Gastrocnemius medialis (tissue), 4 donors: ENCODE results near the gene SLC22A15. TPM values are rescaled to one million over a fixed set of nuclear protein-coding genes. Genes with fewer than 3 reads are reported as not detected.

Experiments
- ATAC-seq, 2 donors: fragments of 150-250 bp; one replicate each; pipeline ENCODE4 v1.9.1; 2016
- DNase-seq, 2 donors: peaks; one replicate each; pipeline ENCODE4 v3.0.0-alpha.2; 2019
- H3K27ac ChIP-seq, 4 donors: fragments of 200-600 bp; sonication (generic); 1 replicate in 1 of 4; 2 replicates in 3 of 4; pipeline ENCODE4 v1.5.1; 2016 to 2018; ENCODE audit warnings: mild to moderate bottlenecking in 2 of 4, moderate library complexity in 1 of 4
- H3K27me3 ChIP-seq, 3 donors: fragments of 200-600 bp; sonication (generic) in 2 of 3; 1 replicate in 1 of 3; 2 replicates in 2 of 3; pipeline versions ENCODE4 v1.5.1 to v1.6.0; 2016 to 2019; ENCODE audit warnings: mild to moderate bottlenecking in 1 of 3, moderate library complexity in 1 of 3
- H3K36me3 ChIP-seq, 2 donors: fragments of 200-600 bp; sonication (generic) in 1 of 2; one replicate each; pipeline ENCODE4 v1.5.1; 2017 to 2018
- H3K4me1 ChIP-seq, 2 donors: fragments of 200-600 bp; sonication (generic) in 1 of 2; one replicate each; pipeline ENCODE4 v1.5.1; 2016 to 2017; ENCODE audit warnings: mild to moderate bottlenecking in 2 of 2
- H3K4me3 ChIP-seq, 4 donors: fragments of 200-600 bp; sonication (generic) in 3 of 4; 1 replicate in 1 of 4; 2 replicates in 3 of 4; pipeline ENCODE4 v1.5.1; 2016 to 2019; ENCODE audit warnings: mild to moderate bottlenecking in 2 of 4
- H3K9me3 ChIP-seq, 3 donors: fragments of 200-600 bp; sonication (generic) in 2 of 3; 1 replicate in 1 of 3; 2 replicates in 2 of 3; pipeline ENCODE4 v1.5.1; 2016 to 2019
- POLR2A ChIP-seq, 2 donors: fragments of 450-650 bp; IDR thresholded peaks; one replicate each; pipeline ENCODE4 v1.6.1; 2017; ENCODE audit warnings: antibody characterized with exemption in 2 of 2, mild to moderate bottlenecking in 2 of 2, moderate library complexity in 2 of 2
- in situ Hi-C, 4 donors: fragments of 200-750 bp; cut with MboI; loops; one replicate each; pipeline versions ENCODE4 v1.15.0 to v1.8.0; 2017; ENCODE audit warnings: low sequenced_read_pairs in 4 of 4
- intact Hi-C: fragments of 100-400 bp; cut with DNase I; formaldehyde crosslinking; loops from one replicate; pipeline ENCODE4 v1.15.1; 2023; ENCODE audit warnings: low total_unique reads
- total RNA-seq, 4 donors: library from RNA; depleted of rRNA; stranded (reverse); fragments of >200 nt; gene quantifications; one replicate each; pipeline versions ENCODE4 v1.1.0 to v1.2.3, GENCODE V29; 2016
- TF ChIP-seq, protein P1 (sequence below), 5 experiments: fragments of 450-650 bp in 3 of 5; fragments of 200-600 bp in 2 of 5; sonication (generic) in 2 of 5; IDR thresholded peaks in 4 of 5; conservative IDR thresholded peaks in 1 of 5; 1 replicate in 4 of 5; 2 replicates in 1 of 5; pipeline ENCODE4 v1.5.1; 2016 to 2019; ENCODE audit warnings: antibody characterized with exemption in 5 of 5, mild to moderate bottlenecking in 3 of 5, moderate library complexity in 3 of 5

Gene SLC22A15
- total RNA-seq, 4 donors from 2014 or later = 0.15 to 0.62 (median 0.41) TPM

DNA sequence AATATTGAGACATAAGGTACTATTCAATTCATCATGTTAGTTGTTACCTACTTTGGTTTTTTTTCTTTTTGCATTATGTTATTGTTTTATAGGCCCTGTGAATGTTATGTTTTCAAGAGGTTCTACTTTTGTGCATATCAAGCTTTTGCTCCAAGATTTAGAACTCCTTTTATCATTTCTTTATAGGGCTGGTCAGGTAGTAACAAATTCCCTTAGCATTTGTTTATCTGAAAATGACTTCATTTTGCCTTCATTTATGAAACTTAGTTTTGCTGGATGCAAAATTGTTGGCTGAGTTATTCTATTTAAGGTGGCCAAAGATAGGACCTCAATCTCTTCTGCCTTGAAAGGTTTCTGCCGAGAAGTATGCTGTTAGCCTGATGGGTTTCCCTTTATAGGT is 113.6 kb downstream of the SLC22A15 start:
- H3K27ac ChIP-seq = no peak overlapping the region
- DNase-seq = no peak
- ATAC-seq = no peak
- H3K9me3 ChIP-seq = peaks cover 0 to 6% (median 0%) of the 10 kb centered on the region in 3 donors
- H3K4me3 ChIP-seq = no peak overlapping the region
- no peaks in the 10 kb centered on the region for H3K4me1 ChIP-seq
- intact Hi-C loops = no loop called here
- TF ChIP-seq, protein P1, sequence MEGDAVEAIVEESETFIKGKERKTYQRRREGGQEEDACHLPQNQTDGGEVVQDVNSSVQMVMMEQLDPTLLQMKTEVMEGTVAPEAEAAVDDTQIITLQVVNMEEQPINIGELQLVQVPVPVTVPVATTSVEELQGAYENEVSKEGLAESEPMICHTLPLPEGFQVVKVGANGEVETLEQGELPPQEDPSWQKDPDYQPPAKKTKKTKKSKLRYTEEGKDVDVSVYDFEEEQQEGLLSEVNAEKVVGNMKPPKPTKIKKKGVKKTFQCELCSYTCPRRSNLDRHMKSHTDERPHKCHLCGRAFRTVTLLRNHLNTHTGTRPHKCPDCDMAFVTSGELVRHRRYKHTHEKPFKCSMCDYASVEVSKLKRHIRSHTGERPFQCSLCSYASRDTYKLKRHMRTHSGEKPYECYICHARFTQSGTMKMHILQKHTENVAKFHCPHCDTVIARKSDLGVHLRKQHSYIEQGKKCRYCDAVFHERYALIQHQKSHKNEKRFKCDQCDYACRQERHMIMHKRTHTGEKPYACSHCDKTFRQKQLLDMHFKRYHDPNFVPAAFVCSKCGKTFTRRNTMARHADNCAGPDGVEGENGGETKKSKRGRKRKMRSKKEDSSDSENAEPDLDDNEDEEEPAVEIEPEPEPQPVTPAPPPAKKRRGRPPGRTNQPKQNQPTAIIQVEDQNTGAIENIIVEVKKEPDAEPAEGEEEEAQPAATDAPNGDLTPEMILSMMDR (IDR thresholded peaks at IDR 0.05 in 4 of 5, conservative IDR thresholded peaks at IDR 0.05 in 1 of 5) = no peak
- no peak for TF ChIP-seq POLR2A (IDR thresholded peaks at IDR 0.05)
- no peaks in the 10 kb centered on the region for H3K36me3 ChIP-seq
- in situ Hi-C loops = no loop called here
- no peaks in the 10 kb centered on the region for H3K27me3 ChIP-seq

DNA sequence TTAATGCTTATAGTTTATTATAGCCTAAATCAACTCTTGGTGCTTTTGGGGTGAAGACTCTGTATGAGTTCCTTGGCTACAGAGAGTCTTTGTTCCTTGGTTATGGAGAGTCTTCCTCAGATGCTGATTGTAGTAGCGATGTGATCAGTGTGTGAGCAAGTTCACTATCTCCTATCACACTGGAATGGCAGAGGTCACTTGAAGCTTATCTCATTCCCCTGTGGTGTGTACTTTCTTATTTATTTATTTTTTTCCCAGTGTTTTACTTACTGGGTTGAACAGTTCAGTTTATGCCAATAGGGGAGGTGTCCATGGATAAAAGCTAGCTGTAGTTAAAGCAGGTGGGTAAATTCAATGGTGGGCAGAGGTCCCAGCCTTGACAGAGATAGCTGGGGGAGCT is 114.8 kb downstream of the SLC22A15 start:
- in situ Hi-C loops (no loop called here), intact Hi-C loops (no loop called here)
- TF ChIP-seq, protein P1 (IDR thresholded peaks at IDR 0.05 in 4 of 5, conservative IDR thresholded peaks at IDR 0.05 in 1 of 5) = no peak
- no peak for TF ChIP-seq POLR2A (IDR thresholded peaks at IDR 0.05)
- H3K4me3 ChIP-seq = no peak overlapping the region
- no peaks in the 10 kb centered on the region for H3K36me3 ChIP-seq
- no peaks in the 10 kb centered on the region for H3K4me1 ChIP-seq
- H3K27ac ChIP-seq = no peak overlapping the region
- ATAC-seq (no peak), DNase-seq (no peak)
- H3K9me3 ChIP-seq = peaks cover 0 to 6% (median 0%) of the 10 kb centered on the region in 3 donors
- no peaks in the 10 kb centered on the region for H3K27me3 ChIP-seq

- Histone ChIP-seq H3K36me3 (no peaks in the 10 kb centered on the region), H3K27me3 (no peaks in the 10 kb centered on the region), H3K4me3 (no peak overlapping the region), H3K27ac (no peak overlapping the region), H3K9me3 (peaks cover 0 to 6% (median 0%) of the 10 kb centered on the region in 3 donors), H3K4me1 (no peaks in the 10 kb centered on the region)
- no peak for TF ChIP-seq POLR2A (IDR thresholded peaks at IDR 0.05)
- TF ChIP-seq, protein P1 (IDR thresholded peaks at IDR 0.05 in 4 of 5, conservative IDR thresholded peaks at IDR 0.05 in 1 of 5) = no peak
- DNase-seq (no peak), ATAC-seq (no peak)
- in situ Hi-C loops (no loop called here), intact Hi-C loops (no loop called here)
Observed at GRCh38 chr1:116092752-116093489, 116.6 kb downstream of the SLC22A15 start.

GRCh38 chr1:116095027-116095426 is 118.7 kb downstream of the SLC22A15 start:
- Histone ChIP-seq H3K36me3 (no peaks in the 10 kb centered on the region), H3K4me1 (no peaks in the 10 kb centered on the region), H3K4me3 (no peak overlapping the region), H3K27ac (no peak overlapping the region), H3K9me3 (peaks cover 0 to 2% (median 0%) of the 10 kb centered on the region in 3 donors), H3K27me3 (no peaks in the 10 kb centered on the region)
- TF ChIP-seq, protein P1 (IDR thresholded peaks at IDR 0.05 in 4 of 5, conservative IDR thresholded peaks at IDR 0.05 in 1 of 5) = no peak
- no peak for TF ChIP-seq POLR2A (IDR thresholded peaks at IDR 0.05)
- intact Hi-C loops = no loop called here
- in situ Hi-C loops = no loop called here
- DNase-seq (no peak), ATAC-seq (no peak)
